ENCODE results near the gene LRRC73.

- TF ChIP-seq POLR2A (IDR thresholded peaks at IDR 0.05; ENCODE audit: low read depth, low read length) (no peak), POLR2AphosphoS5 (IDR thresholded peaks at IDR 0.05; ENCODE audit: low read depth, low read length) (no peak), TAF1 (IDR thresholded peaks at IDR 0.05; ENCODE audit: low read depth, low read length) (no peak)
These were observed 7.5 kb downstream of the LRRC73 start for GRCh38 chr6:43502666-43503065.

Data from GM12891 (cell line).